IMR-90 (cell line): ENCODE measurements around the gene LHFPL6. TPM values are rescaled to one million over a fixed set of nuclear protein-coding genes. Genes with fewer than 3 reads are reported as not detected.

Experiments
- ATAC-seq: fragments of 200-7000 bp; cut with Tn5 transposase; 2 replicates; pipeline ENCODE4 v1.9.1; 2020; ENCODE audit warnings: low read depth, mild to moderate bottlenecking, moderate library complexity
- BruUV-seq: library from RNA; stranded (reverse); fragments of 400-500 nt; replicated peaks from 2 replicates; lab custom pipeline; 2021; lab: Mats Ljungman, UMichigan
- CTCF ChIA-PET: fragments of 300-600 bp; formaldehyde crosslinking; extraction: SDS; loops from one replicate; lab custom pipeline; 2021; ENCODE audit warnings: antibody characterized with exemption; lab: Yijun Ruan, JAX
- POLR2A ChIA-PET: fragments of 300-600 bp; sonication (Branson Sonifier 250); formaldehyde crosslinking; loops from one replicate; lab custom pipeline; 2022; ENCODE audit warnings: antibody characterized with exemption; ENCODE audit not compliant: unreplicated experiment; lab: Charles Lee
- DNase-seq: peaks from one replicate; pipeline ENCODE4 v3.0.0; 2013
- H2AFZ ChIP-seq: replicated peaks from 2 replicates; pipeline ENCODE3; 2013; ENCODE audit warnings: low read length, mild to moderate bottlenecking; ENCODE audit not compliant: poor library complexity
- H2AK5ac ChIP-seq: 2 replicates; pipeline ENCODE4 v1.6.1; 2013; ENCODE audit warnings: low read depth, low read length, inconsistent platforms
- H2AK9ac ChIP-seq: replicated peaks from 2 replicates; pipeline ENCODE3; 2013; ENCODE audit warnings: mild to moderate bottlenecking, low read depth, low read length, moderate library complexity; ENCODE audit not compliant: poor library complexity
- H2BK120ac ChIP-seq: 2 replicates; pipeline ENCODE4 v1.6.1; 2013; ENCODE audit warnings: low read depth, low read length, inconsistent platforms
- H2BK15ac ChIP-seq: 3 replicates; pipeline ENCODE4 v1.6.1; 2013; ENCODE audit warnings: low read depth, low read length, inconsistent platforms
- H2BK20ac ChIP-seq: 2 replicates; pipeline ENCODE4 v1.6.1; 2013; ENCODE audit warnings: low read depth, mild to moderate bottlenecking, inconsistent platforms, low read length, moderate library complexity
- H2BK5ac ChIP-seq: 2 replicates; pipeline ENCODE4 v1.6.1; 2013; ENCODE audit warnings: mild to moderate bottlenecking, low read depth, low read length, inconsistent platforms; ENCODE audit not compliant: poor library complexity, severe bottlenecking
- H3K14ac ChIP-seq: replicated peaks from 2 replicates; pipeline ENCODE4 v1.6.1; 2013; ENCODE audit warnings: low read depth, low read length, inconsistent platforms
- H3K18ac ChIP-seq: 2 replicates; pipeline ENCODE4 v1.6.1; 2013; ENCODE audit warnings: low read depth, low read length, control low read depth
- H3K23ac ChIP-seq: 2 replicates; pipeline ENCODE4 v1.6.1; 2013; ENCODE audit warnings: low read depth, low read length, inconsistent platforms
- H3K27ac ChIP-seq: 2 replicates; pipeline ENCODE4 v1.5.1; 2013; ENCODE audit warnings: mild to moderate bottlenecking, control low read depth, low read length; ENCODE audit not compliant: insufficient read depth
- H3K27me3 ChIP-seq: 2 replicates; pipeline ENCODE4 v1.6.1; 2013; ENCODE audit warnings: low read length; ENCODE audit not compliant: control insufficient read depth, insufficient read depth
- H3K36me3 ChIP-seq: 2 replicates; pipeline ENCODE4 v1.6.1; 2013; ENCODE audit warnings: low read length, mixed read lengths; ENCODE audit not compliant: control insufficient read depth, insufficient read depth
- H3K4ac ChIP-seq: 2 replicates; pipeline ENCODE4 v1.6.1; 2013; ENCODE audit warnings: low read depth, low read length, inconsistent platforms
- H3K4me1 ChIP-seq: 2 replicates; pipeline ENCODE4 v1.6.1; 2013; ENCODE audit warnings: low read length, mixed read lengths; ENCODE audit not compliant: control insufficient read depth, insufficient read depth
- H3K4me2 ChIP-seq: 2 replicates; pipeline ENCODE4 v1.6.1; 2013; ENCODE audit warnings: low read depth, mild to moderate bottlenecking, control low read depth, low read length, moderate library complexity
- H3K4me3 ChIP-seq: 2 replicates; pipeline ENCODE4 v1.5.1; 2013; ENCODE audit warnings: low read depth, mild to moderate bottlenecking, control low read depth, low read length, moderate library complexity; ENCODE audit not compliant: insufficient read depth
- H3K56ac ChIP-seq: 2 replicates; pipeline ENCODE4 v1.6.1; 2013; ENCODE audit warnings: low read length, inconsistent platforms; ENCODE audit not compliant: insufficient read depth; ENCODE audit errors: extremely low read depth
- H3K79me1 ChIP-seq, 2 experiments: 2 replicates each; pipeline ENCODE4 v1.6.1; 2013; ENCODE audit warnings: low read length in 2 of 2, inconsistent platforms in 1 of 2, low read depth in 1 of 2
- H3K9ac ChIP-seq: 2 replicates; pipeline ENCODE4 v1.6.1; 2013; ENCODE audit warnings: low read depth, low read length, control low read depth
- H3K9me1 ChIP-seq: 2 replicates; pipeline ENCODE4 v1.6.1; 2013; ENCODE audit warnings: low read length, inconsistent platforms; ENCODE audit not compliant: insufficient read depth
- H3K9me3 ChIP-seq: 2 replicates; pipeline ENCODE4 v1.6.1; 2013; ENCODE audit warnings: low read length; ENCODE audit not compliant: control insufficient read depth, insufficient read depth
- H4K20me1 ChIP-seq: 2 replicates; pipeline ENCODE4 v1.6.1; 2013; ENCODE audit warnings: low read length, inconsistent platforms; ENCODE audit not compliant: insufficient read depth
- H4K5ac ChIP-seq: 2 replicates; pipeline ENCODE4 v1.6.1; 2013; ENCODE audit warnings: mild to moderate bottlenecking, low read depth, low read length, control low read depth
- H4K8ac ChIP-seq, 2 experiments: 2 replicates each; pipeline ENCODE4 v1.6.1; 2013; ENCODE audit warnings: low read depth in 2 of 2, low read length in 2 of 2, control low read depth in 1 of 2, inconsistent platforms in 1 of 2
- H4K91ac ChIP-seq: 2 replicates; pipeline ENCODE4 v1.6.1; 2013; ENCODE audit warnings: low read depth, low read length, inconsistent platforms; ENCODE audit not compliant: insufficient read depth
- MXI1 ChIP-seq: IDR thresholded peaks from 2 replicates; pipeline ENCODE4 v1.6.1; 2012; ENCODE audit warnings: low read depth, mild to moderate bottlenecking, low read length, moderate library complexity, borderline replicate concordance
- NFE2L2 ChIP-seq: fragments of 150-350 bp; IDR thresholded peaks from 2 replicates; pipeline ENCODE4 v1.6.1; 2016; ENCODE audit warnings: low read depth, mild to moderate bottlenecking, low read length
- RCOR1 ChIP-seq: IDR thresholded peaks from 2 replicates; pipeline ENCODE4 v1.6.1; 2012; ENCODE audit warnings: mild to moderate bottlenecking, low read length, improper control_type of control experiment; ENCODE audit not compliant: insufficient replicate concordance
- WGBS, 2 experiments: methylation state at CpG; one replicate each; pipeline versions ENCODE4 v1.1.5 to v1.1.7; 2013; ENCODE audit warnings: missing lambda C conversion rate in 2 of 2; ENCODE audit not compliant: insufficient read length in 1 of 2; ENCODE audit errors: extremely low coverage in 2 of 2; 5-methylcytosine and 5-hydroxymethylcytosine counted together
- dilution Hi-C: fragments of 300-500 bp; cut with HindIII; formaldehyde crosslinking; loops from one replicate; pipeline ENCODE4 v1.14.3; 2018; ENCODE audit warnings: low sequenced_read_pairs; ENCODE audit not compliant: unreplicated experiment
- in situ Hi-C: fragments of 300-500 bp; cut with MboI; formaldehyde crosslinking; loops from 3 replicates; pipeline ENCODE4 v1.14.3; 2019; ENCODE audit warnings: low sequenced_read_pairs, inconsistent platforms, mixed read lengths
- intact Hi-C: fragments of 100-400 bp; cut with micrococcal nuclease; formaldehyde crosslinking; loops from 2 replicates; pipeline ENCODE4 v1.10.0; 2022
- polyA plus RNA-seq, 3 experiments: library from polyadenylated mRNA; depleted of rRNA; stranded (reverse); fragments of >200 nt; gene quantifications; 2 replicates each; pipeline ENCODE4 v1.2.3, GENCODE V29; 2012; ENCODE audit warnings: low replicate concordance in 1 of 3
- total RNA-seq: library from RNA; depleted of rRNA; stranded (reverse); fragments of >200 nt; gene quantifications from 2 replicates; pipeline ENCODE4 v1.2.3, GENCODE V29; 2012
- TF ChIP-seq, protein P1 (sequence below): fragments of 150-350 bp; IDR thresholded peaks from 2 replicates; pipeline ENCODE4 v1.6.1; 2016; ENCODE audit warnings: low read depth, mild to moderate bottlenecking, low read length, moderate library complexity, borderline replicate concordance

LHFPL6 gene
- total and polyA plus RNA-seq, 2 of the 4 experiments (the other 2 are of a cell fraction), result 24.7 to 36.1 TPM

DNA sequence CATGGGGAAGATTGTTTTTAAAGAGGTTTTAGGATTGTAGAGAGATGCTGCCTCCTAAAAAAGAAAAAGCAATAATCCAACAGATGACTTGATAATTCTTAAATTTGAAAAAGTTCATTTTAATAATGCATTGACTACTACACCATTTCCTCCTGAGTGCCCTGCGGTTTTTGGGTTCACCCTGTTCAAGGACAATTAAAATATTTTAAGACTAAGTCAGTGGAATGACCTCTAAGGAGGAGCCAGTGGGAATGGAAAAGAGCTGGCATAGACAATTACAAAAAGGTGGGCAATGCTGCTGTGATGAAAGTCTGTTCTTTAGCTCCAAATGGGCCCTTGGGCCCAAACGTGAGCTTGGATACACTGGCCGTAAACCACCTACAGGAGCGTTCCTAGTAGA is 217.8 kb downstream of the LHFPL6 start:
- no peak overlapping the region for H3K14ac ChIP-seq
- H3K4me2 ChIP-seq, result no peak overlapping the region
- H2AFZ ChIP-seq, result no peak overlapping the region
- H3K79me1 ChIP-seq, result peaks cover 7 to 12% of the 10 kb centered on the region in 2 experiments; a peak in 3 of 4 replicates
- peaks cover 4% of the 10 kb centered on the region; the same call in 1 of the 2 replicates for H3K9me1 ChIP-seq
- H2BK5ac ChIP-seq, result no peak overlapping the region
- H3K56ac ChIP-seq, result no peak overlapping the region
- no peaks in the 10 kb centered on the region for H3K9me3 ChIP-seq
- no peak overlapping the region for H4K91ac ChIP-seq
- no peak overlapping the region for H2BK20ac ChIP-seq
- H4K8ac ChIP-seq, result no peak overlapping the region
- POLR2A ChIA-PET, result no interaction called here
- ATAC-seq (no peak), DNase-seq (no peak)
- intact Hi-C loops, result no loop called here
- no TSS peak for BruUV-seq
- CTCF ChIA-PET, result no interaction called here
- H2BK120ac ChIP-seq, result no peak overlapping the region
- dilution Hi-C loops, result no loop called here
- peaks cover 3% of the 10 kb centered on the region for H4K20me1 ChIP-seq
- H3K27ac ChIP-seq, result no peak overlapping the region
- no peak overlapping the region for H3K9ac ChIP-seq
- H3K4me1 ChIP-seq, result no peaks in the 10 kb centered on the region
- no peak for TF ChIP-seq NFE2L2
- TF ChIP-seq, protein P1, sequence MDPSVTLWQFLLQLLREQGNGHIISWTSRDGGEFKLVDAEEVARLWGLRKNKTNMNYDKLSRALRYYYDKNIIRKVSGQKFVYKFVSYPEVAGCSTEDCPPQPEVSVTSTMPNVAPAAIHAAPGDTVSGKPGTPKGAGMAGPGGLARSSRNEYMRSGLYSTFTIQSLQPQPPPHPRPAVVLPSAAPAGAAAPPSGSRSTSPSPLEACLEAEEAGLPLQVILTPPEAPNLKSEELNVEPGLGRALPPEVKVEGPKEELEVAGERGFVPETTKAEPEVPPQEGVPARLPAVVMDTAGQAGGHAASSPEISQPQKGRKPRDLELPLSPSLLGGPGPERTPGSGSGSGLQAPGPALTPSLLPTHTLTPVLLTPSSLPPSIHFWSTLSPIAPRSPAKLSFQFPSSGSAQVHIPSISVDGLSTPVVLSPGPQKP, result no peak
- no peak for TF ChIP-seq RCOR1
- TF ChIP-seq MXI1, result no peak
- no peak overlapping the region for H3K4ac ChIP-seq
- WGBS, 2 experiments, result no CpG with 5 or more reads among the region's 4 CpGs
- no peak overlapping the region for H2AK5ac ChIP-seq
- in situ Hi-C loops, result no loop called here
- H3K27me3 ChIP-seq, result no peaks in the 10 kb centered on the region
- no peak overlapping the region for H4K5ac ChIP-seq
- H3K18ac ChIP-seq, result no peak overlapping the region
- H3K4me3 ChIP-seq, result no peak overlapping the region
- H2BK15ac ChIP-seq, result no peak overlapping the region
- H3K23ac ChIP-seq, result no peak overlapping the region
- H3K36me3 ChIP-seq, result no peaks in the 10 kb centered on the region
- no peak overlapping the region for H2AK9ac ChIP-seq
